HG03565 (cell line): Measurements from ENCODE around the gene PRRG3.

Experiments used
- ATAC-seq: cut with Tn5 transposase; IDR thresholded peaks from one replicate; pipeline ENCODE4 v1.9.1; 2021; ENCODE audit warnings: mild to moderate bottlenecking, moderate library complexity; ENCODE audit not compliant: unreplicated experiment

Gene PRRG3

GRCh38 chrX:151704041-151704663 lies 8.9 kb downstream of the PRRG3 start:
- no peak for ATAC-seq

- ATAC-seq = no peak
These were observed 13.6 kb downstream of the PRRG3 start for GRCh38 chrX:151708821-151709220.

DNA sequence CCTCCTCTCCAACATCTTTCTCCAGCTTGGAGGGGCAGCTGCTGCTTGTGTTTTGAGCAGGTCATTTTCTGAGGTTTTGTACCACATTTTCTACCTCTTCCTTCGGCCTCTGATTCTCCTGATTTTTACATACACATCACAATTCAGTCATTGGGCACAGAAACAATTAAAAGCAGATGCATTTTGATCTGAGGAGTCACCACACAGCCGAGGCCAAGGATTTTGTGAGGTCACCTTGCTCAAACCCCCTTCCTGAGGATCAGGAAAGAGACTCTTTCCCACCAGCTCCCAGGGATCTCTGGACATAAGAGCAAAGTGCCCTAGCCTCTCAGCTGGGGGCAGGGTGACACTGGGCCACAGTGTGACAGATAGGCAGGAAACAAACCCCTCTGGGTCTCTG lies 15.2 kb downstream of the PRRG3 start:
- ATAC-seq = no peak

GRCh38 chrX:151711154-151711553 lies 15.9 kb downstream of the PRRG3 start:
- no peak for ATAC-seq

DNA sequence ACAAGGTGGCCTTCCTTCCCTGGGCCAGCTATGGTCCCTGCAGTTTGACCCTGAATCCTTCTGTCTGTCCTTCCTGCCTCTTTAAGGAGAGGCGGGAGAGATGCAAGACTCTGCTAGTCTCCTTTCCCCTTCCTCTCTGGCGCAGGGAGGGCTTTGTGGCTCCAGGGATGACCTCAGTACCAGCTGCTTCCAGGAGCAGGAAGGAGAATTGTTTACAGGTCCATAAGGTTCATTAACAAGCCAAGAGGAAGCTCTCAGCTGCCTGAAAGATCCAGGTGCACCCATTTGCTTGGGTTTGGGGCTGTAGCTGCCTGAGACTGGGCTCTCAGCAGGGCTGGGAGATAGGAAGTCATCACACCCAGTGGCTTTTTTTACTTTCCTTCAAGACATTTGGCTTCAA lies 16.5 kb downstream of the PRRG3 start:
- ATAC-seq = no peak

- ATAC-seq = no peak
These were observed 17.0 kb downstream of the PRRG3 start for GRCh38 chrX:151712253-151712652.

- ATAC-seq = no peak
These were observed 18.6 kb downstream of the PRRG3 start for GRCh38 chrX:151713849-151714248.

DNA sequence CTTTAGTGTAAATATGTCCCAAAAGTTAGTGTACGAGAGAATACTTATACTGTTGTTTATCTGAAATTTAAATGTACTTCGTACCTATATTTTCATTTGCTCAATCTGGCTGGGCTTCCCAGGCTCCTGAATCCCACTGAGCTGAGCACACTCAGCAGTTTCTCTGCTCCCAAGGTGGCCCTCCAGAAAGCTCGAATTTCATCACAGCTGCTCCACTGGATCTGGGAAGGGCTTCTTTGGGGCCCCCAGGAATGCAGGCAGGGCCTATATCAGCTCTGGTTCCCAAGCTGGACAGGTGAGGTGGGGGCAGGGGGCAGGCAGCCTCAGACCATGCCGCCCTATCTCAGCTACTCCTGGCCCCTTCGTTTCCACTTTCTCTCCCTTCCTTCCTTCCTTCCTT lies 19.1 kb downstream of the PRRG3 start:
- no peak for ATAC-seq

- ATAC-seq = no peak
These were observed 20.5 kb downstream of the PRRG3 start, which contains the start of gene FATE1 for GRCh38 chrX:151715752-151716151. TSS of gene FATE1 (plus strand) at chrX:151716035. CDS start at chrX:151716120, 85 bp downstream.

GRCh38 chrX:151722241-151722846 lies 27.1 kb downstream of the PRRG3 start:
- no peak for ATAC-seq

GRCh38 chrX:151723156-151723760 lies 28.0 kb downstream of the PRRG3 start:
- ATAC-seq = no peak

GRCh38 chrX:151724563-151725337 lies 29.5 kb downstream of the PRRG3 start:
- ATAC-seq = no peak

- ATAC-seq = no peak
These were observed 30.0 kb downstream of the PRRG3 start for GRCh38 chrX:151725338-151725614.

DNA sequence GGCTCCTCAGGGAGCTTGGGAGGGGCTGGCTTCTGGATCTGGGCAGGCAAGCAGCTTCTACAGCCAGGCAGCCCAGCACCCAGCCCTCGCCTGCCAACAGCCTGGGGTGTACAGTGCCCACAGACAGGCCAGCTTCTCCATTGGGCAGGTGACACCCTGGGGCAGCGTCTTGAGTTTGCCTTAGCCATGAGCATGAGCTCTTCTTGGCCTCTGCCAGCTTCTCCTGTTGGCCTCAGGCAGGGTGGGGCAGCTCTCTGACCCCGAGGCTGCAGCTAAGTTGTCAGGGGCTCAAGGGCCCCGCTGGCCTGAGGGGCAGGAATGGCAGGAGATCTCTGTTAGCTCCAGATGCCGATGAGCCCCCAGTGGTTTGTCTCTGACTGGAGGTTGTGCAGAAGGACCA lies 31.5 kb downstream of the PRRG3 start:
- ATAC-seq = no peak

- ATAC-seq = no peak
These were observed 32.1 kb downstream of the PRRG3 start for GRCh38 chrX:151727346-151727745.

GRCh38 chrX:151729056-151729725 lies 33.9 kb downstream of the PRRG3 start:
- no peak for ATAC-seq

GRCh38 chrX:151734446-151734845 lies 39.2 kb downstream of the PRRG3 start, which contains the start of gene CNGA2:
TSS of gene CNGA2 (plus strand) at chrX:151734746. CDS start at chrX:151738484, 3,738 bp downstream.
- ATAC-seq = no peak

DNA sequence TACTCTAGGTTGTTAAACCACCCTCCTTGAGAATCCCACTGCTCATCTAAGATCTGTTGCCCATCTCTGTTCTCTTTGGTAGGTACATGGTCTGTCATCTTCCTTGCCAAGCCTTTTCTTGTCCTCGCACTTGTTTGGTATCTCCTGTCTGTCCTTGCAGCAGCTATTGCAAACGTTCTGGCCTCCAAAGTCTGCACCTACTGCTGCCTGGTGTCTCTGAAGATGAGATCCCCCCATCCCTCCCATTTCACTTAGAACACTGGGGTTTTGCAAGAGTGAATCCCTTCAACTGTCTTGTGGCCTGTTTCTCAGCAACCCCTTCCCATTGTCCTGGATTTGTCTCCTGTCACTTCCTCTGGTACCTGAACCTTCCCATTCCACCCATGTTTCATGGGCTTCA lies 40.0 kb downstream of the PRRG3 start:
- no peak for ATAC-seq

GRCh38 chrX:151736685-151737084 lies 41.4 kb downstream of the PRRG3 start:
- ATAC-seq = no peak

GRCh38 chrX:151737494-151737893 lies 42.2 kb downstream of the PRRG3 start:
- no peak for ATAC-seq

DNA sequence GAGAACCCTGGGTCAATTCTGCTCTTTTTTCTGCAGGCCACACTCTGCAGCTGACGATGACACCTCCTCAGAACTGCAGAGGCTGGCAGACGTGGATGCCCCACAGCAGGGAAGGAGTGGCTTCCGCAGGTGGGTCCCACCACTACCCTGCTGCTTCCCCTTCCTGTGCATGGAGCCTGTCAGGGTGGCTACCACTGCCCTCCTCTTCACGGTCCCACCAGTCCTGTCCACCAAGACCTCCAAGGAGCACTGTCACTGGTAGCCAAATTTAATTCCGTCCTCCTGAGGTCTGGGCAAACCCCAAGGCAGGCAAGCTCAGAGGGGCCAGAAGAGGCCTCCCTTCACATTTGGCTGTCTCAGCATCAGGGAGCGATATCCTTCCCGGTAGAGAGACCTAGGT lies 43.5 kb downstream of the PRRG3 start:
- no peak for ATAC-seq
